CD14-positive monocyte (primary cell): ENCODE measurements around the gene SPTB. TPM values are rescaled to one million over a fixed set of nuclear protein-coding genes. Genes with fewer than 3 reads are reported as not detected.

Source experiments
- DNase-seq, 3 donors: peaks; one replicate each; pipeline ENCODE4 v3.0.0-alpha.2; 2011 to 2022
- H2AFZ ChIP-seq: 2 replicates; pipeline ENCODE4 v1.6.0; 2012; ENCODE audit warnings: mild to moderate bottlenecking, low read depth, low read length, inconsistent platforms; ENCODE audit not compliant: insufficient read depth, poor library complexity, severe bottlenecking
- H3K27ac ChIP-seq, 2 donors: 1 replicate in 1 of 2; 2 replicates in 1 of 2; pipeline ENCODE4 v1.5.1; 2012 to 2013; ENCODE audit warnings: low read length in 2 of 2, control low read depth in 1 of 2, inconsistent platforms in 1 of 2, low read depth in 1 of 2, mild to moderate bottlenecking in 1 of 2
- H3K27me3 ChIP-seq, 2 donors: one replicate each; pipeline versions ENCODE4 v1.6.0 to v1.6.1; 2011 to 2013; ENCODE audit warnings: low read length in 2 of 2; ENCODE audit not compliant: control insufficient read depth in 2 of 2, insufficient read depth in 2 of 2
- H3K36me3 ChIP-seq, 2 donors: replicated peaks in 1 of 2; 1 replicate in 1 of 2; 2 replicates in 1 of 2; pipeline versions ENCODE4 v1.5.1 to v1.6.1; 2012 to 2013; ENCODE audit warnings: low read length in 2 of 2, control low read depth in 1 of 2, inconsistent platforms in 1 of 2, mild to moderate bottlenecking in 1 of 2; ENCODE audit not compliant: insufficient read depth in 2 of 2, control insufficient read depth in 1 of 2
- H3K4me1 ChIP-seq, 2 donors: 1 replicate in 1 of 2; 2 replicates in 1 of 2; pipeline versions ENCODE4 v1.5.1 to v1.6.1; 2012 to 2013; ENCODE audit warnings: low read length in 2 of 2, control low read depth in 1 of 2, inconsistent platforms in 1 of 2, mild to moderate bottlenecking in 1 of 2, moderate library complexity in 1 of 2; ENCODE audit not compliant: insufficient read depth in 2 of 2, control insufficient read depth in 1 of 2
- H3K4me2 ChIP-seq: replicated peaks from 2 replicates; pipeline ENCODE3; 2012; ENCODE audit warnings: low read length, moderate library complexity, mild to moderate bottlenecking; ENCODE audit not compliant: poor library complexity, severe bottlenecking; ENCODE audit errors: extremely low read depth
- H3K4me3 ChIP-seq, 3 experiments: fragments of 200-600 bp in 1 of 3; sonication (generic) in 1 of 3; replicated peaks in 1 of 3; 1 replicate in 2 of 3; 2 replicates in 1 of 3; pipeline ENCODE4 v1.5.1; 2011 to 2013; ENCODE audit warnings: low read length in 3 of 3, mild to moderate bottlenecking in 3 of 3, control low read depth in 2 of 3, low read depth in 2 of 3, inconsistent platforms in 1 of 3, moderate library complexity in 1 of 3
- H3K79me2 ChIP-seq: 2 replicates; pipeline ENCODE4 v1.6.0; 2012; ENCODE audit warnings: mild to moderate bottlenecking, control low read depth, inconsistent platforms, low read length, moderate library complexity; ENCODE audit not compliant: insufficient read depth
- H3K9ac ChIP-seq: 2 replicates; pipeline ENCODE4 v1.6.0; 2017; ENCODE audit warnings: low read length, mild to moderate bottlenecking; ENCODE audit not compliant: insufficient read depth, poor library complexity, severe bottlenecking
- H3K9me3 ChIP-seq, 2 donors: replicated peaks in 1 of 2; 1 replicate in 1 of 2; 2 replicates in 1 of 2; pipeline versions ENCODE4 v1.5.1 to v1.6.1; 2012 to 2013; ENCODE audit warnings: low read length in 2 of 2, control low read depth in 1 of 2; ENCODE audit not compliant: control insufficient read depth in 1 of 2, insufficient read depth in 1 of 2
- H4K20me1 ChIP-seq: 2 replicates; pipeline ENCODE4 v1.6.0; 2012; ENCODE audit warnings: mild to moderate bottlenecking, low read length, control low read depth, moderate library complexity; ENCODE audit not compliant: insufficient read depth
- H3K27ac Mint-ChIP-seq, 7 donors: one replicate each; pipeline ENCODE4 v1.8.0; 2020; ENCODE audit warnings: mild to moderate bottlenecking in 7 of 7, mixed read lengths in 7 of 7, moderate library complexity in 6 of 7, inconsistent platforms in 2 of 7
- H3K27me3 Mint-ChIP-seq, 3 donors: one replicate each; pipeline ENCODE4 v1.8.0; 2021 to 2022; ENCODE audit warnings: low read depth in 3 of 3, mild to moderate bottlenecking in 3 of 3, mixed read lengths in 3 of 3, moderate library complexity in 3 of 3, inconsistent platforms in 1 of 3
- H3K36me3 Mint-ChIP-seq, 2 donors: one replicate each; pipeline ENCODE4 v1.8.0; 2020; ENCODE audit warnings: mixed read lengths in 2 of 2, inconsistent platforms in 1 of 2, mild to moderate bottlenecking in 1 of 2
- H3K4me1 Mint-ChIP-seq: one replicate; pipeline ENCODE4 v1.8.0; 2020; ENCODE audit warnings: mild to moderate bottlenecking, mixed read lengths
- H3K4me3 Mint-ChIP-seq, 2 donors: one replicate each; pipeline ENCODE4 v1.8.0; 2020; ENCODE audit warnings: mild to moderate bottlenecking in 2 of 2, mixed read lengths in 2 of 2, moderate library complexity in 1 of 2
- H3K9me3 Mint-ChIP-seq, 7 donors: one replicate each; pipeline ENCODE4 v1.8.0; 2020 to 2022; ENCODE audit warnings: mixed read lengths in 7 of 7, mild to moderate bottlenecking in 6 of 7, moderate library complexity in 6 of 7, inconsistent platforms in 2 of 7
- CTCF ChIP-seq: fragments of 200-600 bp; IDR thresholded peaks from one replicate; pipeline ENCODE4 v1.8.0; 2022; ENCODE audit warnings: antibody characterized with exemption, mild to moderate bottlenecking
- WGBS: methylation state at CpG from one replicate; pipeline ENCODE4 v1.1.5; 2013; ENCODE audit warnings: missing lambda C conversion rate; ENCODE audit not compliant: insufficient coverage; 5-methylcytosine and 5-hydroxymethylcytosine counted together
- intact Hi-C, 2 donors: fragments of 100-400 bp; cut with micrococcal nuclease; formaldehyde crosslinking; loops; one replicate each; pipeline versions ENCODE4 v1.15.0 to v1.15.1; 2023
- polyA plus RNA-seq, 3 donors: library from polyadenylated mRNA; depleted of rRNA in 1 of 3; unstranded in 2 of 3; stranded (reverse) in 1 of 3; fragments of 300-500 nt in 2 of 3; fragments of >200 nt in 1 of 3; fragmentation: Illumina TruSeq in 2 of 3; gene quantifications; 1 replicate in 2 of 3; 2 replicates in 1 of 3; pipeline ENCODE4 v1.2.3, GENCODE V29; 2012 to 2021

SPTB gene
- polyA plus RNA-seq, 3 donors: not detected

- DNase-seq: no peak
- Histone ChIP-seq H2AFZ (no peak overlapping the region), H3K9me3 (no peaks in the 10 kb centered on the region), H3K27ac (no peak overlapping the region), H3K4me3 (no peak overlapping the region), H4K20me1 (no peaks in the 10 kb centered on the region), H3K9ac (no peak overlapping the region), H3K4me2 (no peak overlapping the region), H3K36me3 (no peaks in the 10 kb centered on the region), H3K27me3 (no peaks in the 10 kb centered on the region), H3K79me2 (no peaks in the 10 kb centered on the region), H3K4me1 (peaks cover 12 to 24% of the 10 kb centered on the region in 2 donors)
- H3K9me3 Mint-ChIP-seq: peaks cover 0 to 2% (median 0%) of the 10 kb centered on the region in 7 donors
- no peaks in the 10 kb centered on the region for H3K36me3 Mint-ChIP-seq
- H3K4me1 Mint-ChIP-seq: peaks cover 24% of the 10 kb centered on the region
- H3K4me3 Mint-ChIP-seq: no peak overlapping the region
- intact Hi-C loops: no loop called here
- WGBS: 60% methylated on average over 1 of the region's 1 CpG
- TF ChIP-seq CTCF: no peak
- H3K27me3 Mint-ChIP-seq: peaks cover 0 to 9% (median 4%) of the 10 kb centered on the region in 3 donors
- no peak overlapping the region for H3K27ac Mint-ChIP-seq
These were observed 48.7 kb downstream of the SPTB start for GRCh38 chr14:64830961-64831360.

- no peak for TF ChIP-seq CTCF
- Mint-ChIP-seq H3K27ac (no peak overlapping the region), H3K36me3 (no peaks in the 10 kb centered on the region), H3K27me3 (peaks cover 3 to 11% (median 9%) of the 10 kb centered on the region in 3 donors), H3K4me1 (peaks cover 34% of the 10 kb centered on the region), H3K4me3 (no peak overlapping the region), H3K9me3 (no peaks in the 10 kb centered on the region)
- no peaks in the 10 kb centered on the region for H3K79me2 ChIP-seq
- H3K27ac ChIP-seq: no peak overlapping the region
- no peak overlapping the region for H3K4me3 ChIP-seq
- H3K36me3 ChIP-seq: no peaks in the 10 kb centered on the region
- peaks cover 18 to 27% of the 10 kb centered on the region in 2 donors for H3K4me1 ChIP-seq
- no peak overlapping the region for H3K4me2 ChIP-seq
- peaks cover 0 to 5% of the 10 kb centered on the region in 2 donors for H3K27me3 ChIP-seq
- H3K9ac ChIP-seq: no peak overlapping the region
- no peaks in the 10 kb centered on the region for H3K9me3 ChIP-seq
- intact Hi-C loops: loop anchor here in 1 of 2 donors (10.0 kb wide), 1 partner anchor 157 kb away; the partner anchor contains the start of gene FNTB
- no peak overlapping the region for H2AFZ ChIP-seq
- WGBS: 100% methylated on average over 1 of the region's 3 CpGs
- no peaks in the 10 kb centered on the region for H4K20me1 ChIP-seq
- no peak for DNase-seq
These were observed 51.6 kb downstream of the SPTB start for GRCh38 chr14:64828071-64828470.
